ENCODE data around the gene IRF7. TPM values are rescaled to one million over a fixed set of nuclear protein-coding genes. Genes with fewer than 3 reads are reported as not detected.

The IRF7 gene
- total RNA-seq, 4 donors from 2014 or later: 11.3 to 39.6 (median 14.2) TPM

- DNase-seq (ENCODE audit: extremely low spot score): no peak
- intact Hi-C loops (cut with DNase I): no loop called here
- no peak overlapping the region for H3K4me3 ChIP-seq
- H3K4me1 ChIP-seq: peaks cover 0 to 4% (median 2%) of the 10 kb centered on the region in 4 donors
- H3K27ac ChIP-seq (replicated peaks in 1 of 4): no peak overlapping the region
- 90% methylated on average over 31 of the region's 32 CpGs for WGBS
- H3K9me3 ChIP-seq: no peaks in the 10 kb centered on the region
- peaks cover 62 to 94% (median 88%) of the 10 kb centered on the region in 4 donors for H3K36me3 ChIP-seq
- no peaks in the 10 kb centered on the region for H3K27me3 ChIP-seq
- no peak for TF ChIP-seq POLR2A (IDR thresholded peaks at IDR 0.05; ENCODE audit: low read depth)
These were observed 29.1 kb downstream of the IRF7 start for GRCh38 chr11:586376-587316.

- peaks cover 15 to 26% (median 24%) of the 10 kb centered on the region in 4 donors for H3K4me1 ChIP-seq
- H3K27me3 ChIP-seq: no peaks in the 10 kb centered on the region
- H3K27ac ChIP-seq (replicated peaks in 1 of 4): no peak overlapping the region
- WGBS: 94% methylated on average over 5 of the region's 10 CpGs
- peaks cover 51 to 76% (median 65%) of the 10 kb centered on the region in 4 donors for H3K36me3 ChIP-seq
- H3K9me3 ChIP-seq: no peaks in the 10 kb centered on the region
- no peak overlapping the region for H3K4me3 ChIP-seq
- TF ChIP-seq EP300 (IDR thresholded peaks at IDR 0.05) (no peak), POLR2A (IDR thresholded peaks at IDR 0.05; ENCODE audit: low read depth) (no peak), POLR2AphosphoS5 (IDR thresholded peaks at IDR 0.05) (no peak), CTCF (IDR thresholded peaks at IDR 0.05) (no peak)
- DNase-seq (ENCODE audit: extremely low spot score): no peak
- intact Hi-C loops (cut with DNase I): no loop called here
These were observed 31.5 kb downstream of the IRF7 start for GRCh38 chr11:584287-584686.

- DNase-seq (ENCODE audit: extremely low spot score): no peak
- intact Hi-C loops (cut with DNase I): no loop called here
- H3K9me3 ChIP-seq: no peaks in the 10 kb centered on the region
- TF ChIP-seq POLR2A (IDR thresholded peaks at IDR 0.05; ENCODE audit: low read depth) (no peak), CTCF (IDR thresholded peaks at IDR 0.05) (no peak), POLR2AphosphoS5 (IDR thresholded peaks at IDR 0.05) (no peak), EP300 (IDR thresholded peaks at IDR 0.05) (no peak)
- peaks cover 38 to 50% (median 47%) of the 10 kb centered on the region in 4 donors for H3K4me1 ChIP-seq
- WGBS: 78% methylated on average over 17 of the region's 17 CpGs
- no peak overlapping the region for H3K27ac ChIP-seq (replicated peaks in 1 of 4)
- no peak overlapping the region for H3K4me3 ChIP-seq
- peaks cover 31 to 51% (median 40%) of the 10 kb centered on the region in 4 donors for H3K36me3 ChIP-seq
- H3K27me3 ChIP-seq: no peaks in the 10 kb centered on the region
These were observed 34.0 kb downstream of the IRF7 start for GRCh38 chr11:581752-582151.

GRCh38 chr11:581342-581741 is 34.4 kb downstream of the IRF7 start:
- TF ChIP-seq POLR2A (IDR thresholded peaks at IDR 0.05; ENCODE audit: low read depth): no peak
- TF ChIP-seq EP300 (IDR thresholded peaks at IDR 0.05): no peak
- no peak for TF ChIP-seq CTCF (IDR thresholded peaks at IDR 0.05)
- no peak for TF ChIP-seq POLR2AphosphoS5 (IDR thresholded peaks at IDR 0.05)
- WGBS: 79% methylated on average over 8 of the region's 14 CpGs
- no peak for DNase-seq (ENCODE audit: extremely low spot score)
- Histone ChIP-seq H3K4me1 (peaks cover 38 to 51% (median 47%) of the 10 kb centered on the region in 4 donors), H3K9me3 (no peaks in the 10 kb centered on the region), H3K36me3 (peaks cover 30 to 47% (median 36%) of the 10 kb centered on the region in 4 donors), H3K27ac (replicated peaks in 1 of 4) (no peak overlapping the region), H3K27me3 (no peaks in the 10 kb centered on the region), H3K4me3 (no peak overlapping the region)
- intact Hi-C loops (cut with DNase I): no loop called here

GRCh38 chr11:579830-580601 is 35.7 kb downstream of the IRF7 start:
- TF ChIP-seq CTCF (IDR thresholded peaks at IDR 0.05) (no peak), EP300 (IDR thresholded peaks at IDR 0.05) (no peak), POLR2A (IDR thresholded peaks at IDR 0.05; ENCODE audit: low read depth) (no peak), POLR2AphosphoS5 (IDR thresholded peaks at IDR 0.05) (no peak)
- intact Hi-C loops (cut with DNase I): no loop called here
- no peak overlapping the region for H3K4me3 ChIP-seq
- H3K36me3 ChIP-seq: peaks cover 29 to 39% (median 32%) of the 10 kb centered on the region in 4 donors
- WGBS: 65% methylated on average over 12 of the region's 20 CpGs
- peaks cover 43 to 57% (median 53%) of the 10 kb centered on the region in 4 donors for H3K4me1 ChIP-seq
- no peak overlapping the region for H3K27ac ChIP-seq (replicated peaks in 1 of 4)
- H3K9me3 ChIP-seq: no peaks in the 10 kb centered on the region
- no peaks in the 10 kb centered on the region for H3K27me3 ChIP-seq
- DNase-seq (ENCODE audit: extremely low spot score): no peak

Measured in esophagus muscularis mucosa (tissue), 4 donors.